ENCODE data around the gene SLC47A1. TPM values are rescaled to one million over a fixed set of nuclear protein-coding genes. Genes with fewer than 3 reads are reported as not detected.
"Not testable (repeated sequence)": the region's sequence is repeated elsewhere in the genome, so short reads cannot be mapped to it uniquely, and the experiment has no call there.

Gene SLC47A1
- total RNA-seq, 2 experiments from 2014 or later: 0.83 to 1.3 TPM

DNA sequence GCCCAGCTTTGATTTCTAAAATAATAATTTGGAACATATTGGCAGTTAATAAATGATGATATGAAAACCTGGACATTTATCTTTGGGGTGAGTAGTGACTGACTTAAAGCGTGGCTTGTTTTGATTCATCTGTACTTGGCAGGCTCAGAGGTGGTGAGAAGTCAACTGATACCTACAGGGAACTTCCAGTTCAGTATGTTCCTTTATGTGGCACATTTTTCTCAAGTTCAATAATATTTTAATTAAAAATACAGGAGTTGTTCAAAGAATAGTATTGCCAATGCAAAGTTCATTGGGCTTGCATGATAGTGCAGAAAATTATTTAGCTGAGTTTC is 34.3 kb downstream of the SLC47A1 start:
- Mint-ChIP-seq H3K27me3 (peaks cover 4% of the 10 kb centered on the region), H3K4me1 (ENCODE audit: low read depth) (no peaks in the 10 kb centered on the region), H3K36me3 (no peaks in the 10 kb centered on the region), H3K4me3 (no peak overlapping the region), H3K9me3 (no peaks in the 10 kb centered on the region), H3K27ac (no peak overlapping the region)
- POLR2A ChIA-PET: no interaction called here
- intact Hi-C loops (cut with micrococcal nuclease): no loop called here
- CTCF ChIA-PET: interaction anchor here (0.6 to 1.4 kb wide), 3 partner anchors 78 to 242 kb away, joined by 3 to 4 read pairs (median 3); no protein-coding TSS in a partner anchor
- no peak for DNase-seq

DNA sequence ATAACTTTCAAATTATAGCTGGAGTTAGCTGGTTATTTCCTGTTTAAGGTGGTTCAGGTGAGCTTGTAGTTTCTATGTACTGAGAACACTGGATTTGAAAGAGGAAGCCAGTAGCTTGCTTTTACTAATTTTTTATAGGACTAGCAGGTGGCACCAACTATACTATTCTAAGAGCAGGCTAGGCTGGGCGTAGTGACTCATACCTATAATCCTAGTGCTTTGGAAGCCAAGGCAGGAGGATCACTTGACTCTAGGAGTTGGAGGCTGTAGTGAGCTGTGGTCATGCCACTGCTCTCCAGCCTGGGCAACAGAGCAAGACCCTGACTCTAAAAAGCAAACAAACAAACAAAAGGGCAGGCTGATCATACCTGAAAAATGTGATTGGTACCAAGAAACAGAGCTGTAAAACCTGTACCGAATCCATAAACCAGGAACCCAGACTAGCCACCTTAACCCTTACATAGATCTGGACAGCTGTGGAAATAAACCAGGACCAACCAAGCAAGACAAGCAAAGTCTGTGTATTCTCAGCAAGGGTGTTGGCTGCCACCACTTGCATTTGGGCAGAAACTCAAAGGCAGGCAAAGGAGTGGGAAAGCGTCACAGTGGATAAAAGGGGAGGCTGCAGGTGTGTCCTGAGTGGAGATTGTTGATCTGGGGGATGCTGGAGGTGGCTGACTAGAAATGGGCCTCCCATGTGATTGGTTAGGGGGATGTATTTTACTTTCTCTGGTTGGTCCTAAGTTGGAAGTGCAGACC is 36.3 kb downstream of the SLC47A1 start:
- Mint-ChIP-seq H3K9me3 (no peaks in the 10 kb centered on the region), H3K4me1 (ENCODE audit: low read depth) (no peaks in the 10 kb centered on the region), H3K27me3 (peaks cover 5% of the 10 kb centered on the region), H3K27ac (no peak overlapping the region), H3K4me3 (no peak overlapping the region), H3K36me3 (no peaks in the 10 kb centered on the region)
- ChIA-PET POLR2A (no interaction called here), CTCF (interaction anchor here (1.0 kb wide), 1 partner anchor 56 kb away, joined by 3 read pairs; no protein-coding TSS in a partner anchor)
- no peak for DNase-seq
- intact Hi-C loops (cut with micrococcal nuclease): no loop called here

DNA sequence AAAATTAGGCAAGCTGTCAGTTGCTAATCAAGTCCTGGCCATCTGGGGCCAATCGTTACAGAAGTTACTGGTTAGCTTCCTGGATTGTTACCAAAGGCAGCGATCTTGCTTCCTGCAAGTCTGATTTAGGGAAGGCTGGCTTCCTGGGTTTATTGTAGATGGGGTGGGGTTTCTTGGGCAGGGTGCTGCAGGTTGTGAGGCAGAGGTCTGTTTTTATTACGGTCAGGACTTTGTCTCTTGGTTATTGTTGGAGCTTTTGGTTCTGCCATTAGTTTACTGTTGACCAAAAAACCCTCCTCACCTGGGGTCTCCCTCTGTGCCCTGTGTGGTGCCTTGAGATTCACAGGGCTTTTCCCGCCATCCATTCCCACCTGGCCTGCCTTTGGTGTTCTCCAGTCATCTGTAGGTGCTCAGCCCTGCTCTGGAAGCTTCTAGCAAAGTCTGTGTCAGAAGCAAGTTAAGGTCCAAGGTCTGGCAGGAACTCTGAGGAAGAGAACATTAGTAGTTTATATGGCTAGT is 36.9 kb downstream of the SLC47A1 start:
- Mint-ChIP-seq H3K27me3 (peaks cover 5% of the 10 kb centered on the region), H3K4me1 (ENCODE audit: low read depth) (no peaks in the 10 kb centered on the region), H3K36me3 (no peaks in the 10 kb centered on the region), H3K4me3 (no peak overlapping the region), H3K9me3 (no peaks in the 10 kb centered on the region), H3K27ac (no peak overlapping the region)
- ChIA-PET CTCF (interaction anchor here (1.0 kb wide), 1 partner anchor 57 kb away, joined by 3 read pairs; no protein-coding TSS in a partner anchor), POLR2A (no interaction called here)
- no peak for DNase-seq
- intact Hi-C loops (cut with micrococcal nuclease): no loop called here

- DNase-seq: no peak
- no peaks in the 10 kb centered on the region for H3K9me3 Mint-ChIP-seq
- ChIA-PET POLR2A (no interaction called here), CTCF (no interaction called here)
- H3K4me3 Mint-ChIP-seq: no peak overlapping the region
- H3K4me1 Mint-ChIP-seq (ENCODE audit: low read depth): no peaks in the 10 kb centered on the region
- intact Hi-C loops (cut with micrococcal nuclease): no loop called here
- H3K36me3 Mint-ChIP-seq: no peaks in the 10 kb centered on the region
- peaks cover 8% of the 10 kb centered on the region for H3K27me3 Mint-ChIP-seq
- no peak overlapping the region for H3K27ac Mint-ChIP-seq
These were observed 39.4 kb downstream of the SLC47A1 start for GRCh38 chr17:19573075-19573474.

- Mint-ChIP-seq H3K36me3 (no peaks in the 10 kb centered on the region), H3K27ac (no peak overlapping the region), H3K4me1 (ENCODE audit: low read depth) (no peaks in the 10 kb centered on the region), H3K27me3 (peaks cover 19% of the 10 kb centered on the region), H3K9me3 (no peaks in the 10 kb centered on the region), H3K4me3 (no peak overlapping the region)
- intact Hi-C loops (cut with micrococcal nuclease): no loop called here
- POLR2A ChIA-PET: no interaction called here
- CTCF ChIA-PET: no interaction called here
- DNase-seq: no peak
These were observed 41.3 kb downstream of the SLC47A1 start for GRCh38 chr17:19574956-19575355.

GRCh38 chr17:19578545-19578944 is 44.9 kb downstream of the SLC47A1 start:
- ChIA-PET CTCF (interaction anchor here (1.3 kb wide), 1 partner anchor 184 kb away, joined by 3 read pairs; no protein-coding TSS in a partner anchor), POLR2A (no interaction called here)
- Mint-ChIP-seq H3K4me1 (ENCODE audit: low read depth) (peaks cover 2% of the 10 kb centered on the region), H3K4me3 (no peak overlapping the region), H3K9me3 (no peaks in the 10 kb centered on the region), H3K36me3 (no peaks in the 10 kb centered on the region), H3K27me3 (peaks cover 34% of the 10 kb centered on the region), H3K27ac (no peak overlapping the region)
- intact Hi-C loops (cut with micrococcal nuclease): no loop called here
- DNase-seq: no peak

- intact Hi-C loops (cut with micrococcal nuclease): no loop called here
- peaks cover 2% of the 10 kb centered on the region for H3K4me1 Mint-ChIP-seq (ENCODE audit: low read depth)
- CTCF ChIA-PET: no interaction called here
- H3K27ac Mint-ChIP-seq: no peak overlapping the region
- H3K9me3 Mint-ChIP-seq: no peaks in the 10 kb centered on the region
- peaks cover 35% of the 10 kb centered on the region for H3K27me3 Mint-ChIP-seq
- no peak for DNase-seq
- no peaks in the 10 kb centered on the region for H3K36me3 Mint-ChIP-seq
- no peak overlapping the region for H3K4me3 Mint-ChIP-seq
- POLR2A ChIA-PET: no interaction called here
These were observed 45.6 kb downstream of the SLC47A1 start for GRCh38 chr17:19579192-19579761.

- POLR2A ChIA-PET: no interaction called here
- peaks cover 2% of the 10 kb centered on the region for H3K4me1 Mint-ChIP-seq (ENCODE audit: low read depth)
- no peak overlapping the region for H3K27ac Mint-ChIP-seq
- peaks cover 34% of the 10 kb centered on the region for H3K27me3 Mint-ChIP-seq
- DNase-seq: no peak
- no peaks in the 10 kb centered on the region for H3K9me3 Mint-ChIP-seq
- no peaks in the 10 kb centered on the region for H3K36me3 Mint-ChIP-seq
- CTCF ChIA-PET: no interaction called here
- H3K4me3 Mint-ChIP-seq: no peak overlapping the region
- intact Hi-C loops (cut with micrococcal nuclease): no loop called here
These were observed 46.4 kb downstream of the SLC47A1 start for GRCh38 chr17:19579867-19580565.

DNA sequence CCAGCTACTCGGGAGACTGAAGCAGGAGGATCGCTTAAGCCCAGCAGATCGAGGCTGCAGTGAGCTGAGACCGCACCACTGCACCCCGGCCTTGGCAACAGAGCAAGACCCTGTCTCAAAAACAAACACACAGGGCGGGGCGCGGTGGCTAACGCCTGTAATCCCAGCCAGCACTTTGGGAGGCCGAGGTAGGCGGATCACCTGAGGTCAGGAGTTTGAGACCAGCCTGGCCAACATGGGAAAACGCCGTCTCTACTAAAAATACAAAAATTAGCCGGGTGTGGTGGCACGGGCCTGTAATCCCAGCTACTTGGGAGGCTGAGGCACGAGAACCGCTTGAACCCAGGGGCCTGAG is 46.9 kb downstream of the SLC47A1 start:
- H3K4me3 Mint-ChIP-seq; H3K27ac Mint-ChIP-seq; H3K9me3 Mint-ChIP-seq; POLR2A ChIA-PET; H3K4me1 Mint-ChIP-seq (ENCODE audit: low read depth); intact Hi-C loops (cut with micrococcal nuclease); CTCF ChIA-PET; DNase-seq; H3K36me3 Mint-ChIP-seq: not testable (repeated sequence)
- H3K27me3 Mint-ChIP-seq: peaks cover 33% of the 10 kb centered on the region

DNA sequence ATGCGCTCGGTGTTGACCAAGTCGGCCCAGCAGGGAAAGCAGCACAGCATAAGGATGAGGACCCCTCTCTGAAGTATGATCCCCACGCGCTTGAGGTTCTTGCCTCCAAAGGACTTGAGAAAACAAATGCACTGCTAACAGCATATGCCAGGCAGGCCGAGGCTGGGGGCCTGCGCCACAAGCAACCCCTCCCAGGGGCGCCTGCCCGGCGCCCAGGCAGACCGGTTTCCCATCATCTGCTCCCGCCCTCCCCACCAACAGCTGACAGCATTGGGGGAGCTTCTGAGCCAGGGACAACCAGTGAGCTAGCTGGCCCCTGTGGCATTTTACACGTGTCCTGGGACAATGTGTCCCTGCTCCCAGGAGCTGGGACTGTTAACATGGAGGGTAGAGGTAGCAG is 48.5 kb downstream of the SLC47A1 start:
- H3K9me3 Mint-ChIP-seq; H3K27ac Mint-ChIP-seq; H3K36me3 Mint-ChIP-seq; intact Hi-C loops (cut with micrococcal nuclease); H3K4me3 Mint-ChIP-seq; CTCF ChIA-PET; POLR2A ChIA-PET; H3K4me1 Mint-ChIP-seq (ENCODE audit: low read depth); DNase-seq: not testable (repeated sequence)
- H3K27me3 Mint-ChIP-seq: peaks cover 33% of the 10 kb centered on the region

GRCh38 chr17:19583871-19584270 is 50.2 kb downstream of the SLC47A1 start:
- Mint-ChIP-seq H3K4me1 (ENCODE audit: low read depth) (peaks cover 2% of the 10 kb centered on the region), H3K4me3 (no peak overlapping the region), H3K27me3 (peaks cover 22% of the 10 kb centered on the region), H3K27ac (no peak overlapping the region), H3K36me3 (no peaks in the 10 kb centered on the region), H3K9me3 (no peaks in the 10 kb centered on the region)
- ChIA-PET CTCF (interaction anchor here (0.6 kb wide), 1 partner anchor 111 kb away, joined by 4 read pairs; no protein-coding TSS in a partner anchor), POLR2A (no interaction called here)
- no peak for DNase-seq
- intact Hi-C loops (cut with micrococcal nuclease): no loop called here

DNA sequence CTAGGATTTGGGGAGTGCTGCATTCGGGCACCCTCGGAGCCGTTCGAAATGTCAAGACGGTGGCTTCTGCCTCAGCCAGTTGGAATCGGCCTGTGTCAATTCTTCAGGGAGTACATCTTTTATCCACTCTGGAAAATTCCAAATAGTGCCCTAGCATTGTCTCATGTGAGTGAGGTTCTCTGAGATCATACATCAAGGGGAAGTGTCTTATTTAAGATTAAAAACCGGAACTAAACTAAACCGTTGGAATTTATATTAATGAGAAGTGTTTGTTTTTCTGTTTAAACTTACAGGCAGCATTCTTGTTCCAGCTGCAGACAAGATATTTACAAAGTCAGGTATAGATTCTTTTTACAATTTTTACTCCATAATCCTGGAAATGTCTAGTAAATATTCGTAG is 56.8 kb downstream of the SLC47A1 start:
- Mint-ChIP-seq H3K9me3 (no peaks in the 10 kb centered on the region), H3K27ac (no peak overlapping the region), H3K4me1 (ENCODE audit: low read depth) (no peaks in the 10 kb centered on the region), H3K27me3 (no peaks in the 10 kb centered on the region), H3K4me3 (no peak overlapping the region), H3K36me3 (no peaks in the 10 kb centered on the region)
- no peak for DNase-seq
- CTCF ChIA-PET: no interaction called here
- POLR2A ChIA-PET: no interaction called here
- intact Hi-C loops (cut with micrococcal nuclease): no loop called here

Measured in activated CD4-positive, alpha-beta memory T cell treated with anti-CD3 and anti-CD28 coated beads for 36 hours (primary cell).